ENCODE measurements around the gene RNF112. TPM values are rescaled to one million over a fixed set of nuclear protein-coding genes. Genes with fewer than 3 reads are reported as not detected.

The RNF112 gene
- total and polyA plus RNA-seq, 2 of the 8 experiments (the other 6 are each of a cell fraction or from before 2014, with no cell fraction given) = 1.1 to 2.2 TPM

DNA sequence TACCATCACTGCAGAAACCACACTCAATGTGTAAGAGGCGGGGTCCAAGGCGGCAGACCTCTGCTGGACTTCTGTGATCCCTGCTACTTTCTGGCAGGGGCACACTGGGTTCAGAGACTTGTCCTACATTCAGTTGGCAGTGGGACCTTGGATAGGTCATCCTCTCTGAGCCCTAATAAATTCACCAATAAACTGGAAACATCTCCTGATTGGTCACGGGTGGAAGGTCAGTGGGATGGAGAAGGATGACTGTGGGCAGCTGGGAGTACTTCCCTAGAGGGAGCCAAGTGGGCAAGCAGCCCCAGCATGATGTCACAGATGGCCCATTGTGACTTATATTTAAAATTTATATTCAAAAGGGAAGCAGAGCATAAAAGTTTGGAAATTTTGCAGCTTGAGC lies 49.7 kb downstream of the RNF112 start:
- H3K27me3 ChIP-seq (replicated peaks in 1 of 4; ENCODE audit: control insufficient read depth in 3 of 4, extremely low read depth in 1 of 4, insufficient read depth in 3 of 4, low read length in 3 of 4) = no peaks in the 10 kb centered on the region
- H3K14ac ChIP-seq (ENCODE audit: insufficient read length) = no peak overlapping the region
- H3K9ac ChIP-seq (replicated peaks in 1 of 4; ENCODE audit: extremely low read depth in 1 of 4, low read depth in 3 of 4, low read length in 3 of 4) = no peak overlapping the region
- H2BK120ac ChIP-seq (replicated peaks; ENCODE audit: low read depth, low read length) = peak overlapping the region; percentile 97
- no peaks in the 10 kb centered on the region for H4K20me1 ChIP-seq (replicated peaks in 1 of 2; ENCODE audit: control insufficient read depth in 1 of 2, insufficient read depth in 2 of 2, low read length in 2 of 2)
- H2BK5ac ChIP-seq (ENCODE audit: low read depth, low read length) = peak overlapping the region; percentile 98; the same call in 1 of the 2 replicates
- peak overlapping the region; percentile 79; the same call in 1 of the 2 replicates for H2AK5ac ChIP-seq (ENCODE audit: low read depth, low read length)
- POLR2A ChIA-PET (ENCODE audit: partially characterized antibody) = interaction anchor here (1.0 to 3.5 kb wide), 4 partner anchors 13 to 188 kb away, joined by 4 to 8 read pairs (median 5); partner anchors contain the start of genes ALDH3A2 and MFAP4
- H2BK12ac ChIP-seq (ENCODE audit: low read depth, low read length) = peak overlapping the region; percentile 89
- no peaks in the 10 kb centered on the region for H3K79me2 ChIP-seq (ENCODE audit: control insufficient read depth in 1 of 2, insufficient read depth in 2 of 2, low read length in 2 of 2)
- no peaks in the 10 kb centered on the region for H3K36me3 ChIP-seq (ENCODE audit: control insufficient read depth in 2 of 4, insufficient read depth in 4 of 4, low read length in 3 of 4)
- peak overlapping the region in 1 of 4 experiments; percentile 27; a peak in 1 of 8 replicates for H3K4me3 ChIP-seq (ENCODE audit: extremely low read depth in 1 of 4, insufficient read depth in 2 of 4, low read depth in 3 of 4, low read length in 4 of 4)
- WGBS, 2 experiments (ENCODE audit: extremely low coverage in 1 of 2, insufficient coverage in 1 of 2, insufficient read length in 1 of 2, insufficient replicate concordance in 2 of 2, low coverage in 1 of 2, low lambda C conversion rate in 2 of 2, missing lambda C conversion rate in 1 of 2) = 45% methylated on average over 3 of the region's 3 CpGs; no CpG with 5 or more reads in 1 of the 2 experiments
- H3K4me2 ChIP-seq (ENCODE audit: insufficient read depth in 1 of 2, low read depth in 2 of 2, low read length in 2 of 2) = peak overlapping the region; percentile 46 to 54
- peak overlapping the region; percentile 94 for H3K4ac ChIP-seq (replicated peaks; ENCODE audit: insufficient read length, low read depth, low read length)
- no peak overlapping the region; the same call in 1 of the 2 replicates for H3K27ac ChIP-seq (ENCODE audit: low read depth, low read length)
- H3K18ac ChIP-seq (ENCODE audit: extremely low read depth, low read length) = peak overlapping the region; percentile 94
- TF ChIP-seq TAF7 (optimal IDR thresholded peaks at IDR 0.05; ENCODE audit: borderline replicate concordance, low read depth, low read length) (peak; percentile 63), GABPA (IDR thresholded peaks at IDR 0.05; ENCODE audit: borderline replicate concordance, insufficient read depth, low read length) (no peak)
- H2AFZ ChIP-seq (ENCODE audit: low read length) = no peak overlapping the region
- no peaks in the 10 kb centered on the region for H3K79me1 ChIP-seq (ENCODE audit: low read depth, low read length)
- H3K9me3 ChIP-seq (ENCODE audit: insufficient read depth in 2 of 2, low read depth in 1 of 2, low read length in 1 of 2) = no peaks in the 10 kb centered on the region
- H4K5ac ChIP-seq (ENCODE audit: insufficient read length, low read depth, low read length) = peak overlapping the region; percentile 75
- no peak overlapping the region for H3K23ac ChIP-seq (ENCODE audit: insufficient read length)
- H2BK15ac ChIP-seq (ENCODE audit: low read length) = no peak overlapping the region
- peak overlapping the region; percentile 84; the same call in 1 of the 2 replicates for H2BK20ac ChIP-seq (ENCODE audit: low read length)
- peak in 1 of 2 experiments; percentile 50 for DNase-seq (ENCODE audit: low read depth in 1 of 2, low spot score in 2 of 2)
- CTCF ChIA-PET (ENCODE audit: partially characterized antibody) = interaction anchor here (0.6 to 2.4 kb wide), 6 partner anchors 9 to 89 kb away, joined by 3 to 16 read pairs (median 4); no protein-coding TSS in a partner anchor
- H3K4me1 ChIP-seq (replicated peaks in 1 of 4; ENCODE audit: control insufficient read depth in 3 of 4, insufficient read depth in 4 of 4, low read length in 3 of 4) = peaks cover 19 to 49% (median 42%) of the 10 kb centered on the region in 4 experiments
- H3K23me2 ChIP-seq (ENCODE audit: low read depth, low read length) = no peaks in the 10 kb centered on the region; the same call in 1 of the 2 replicates
- H4K8ac ChIP-seq (ENCODE audit: extremely low read depth, insufficient read depth, low read length) = no peak overlapping the region; the same call in 1 of the 2 replicates
- H3K56ac ChIP-seq (replicated peaks; ENCODE audit: insufficient read length, low read depth, low read length) = peak overlapping the region; percentile 43
- peak overlapping the region; percentile 92 for H4K91ac ChIP-seq (replicated peaks; ENCODE audit: insufficient read length, low read length)
- no peak for FAIRE-seq

Measured in H1 (cell line).